Right renal pelvis (tissue), 4 donors: ENCODE data around the gene USPL1. TPM values are rescaled to one million over a fixed set of nuclear protein-coding genes. Genes with fewer than 3 reads are reported as not detected.

ENCODE experiments used
- DNase-seq, 4 donors: peaks; one replicate each; pipeline ENCODE4 v3.0.0-alpha.2; 2013; ENCODE audit warnings: low read depth in 4 of 4, low spot score in 3 of 4, missing footprints in 1 of 4
- polyA plus RNA-seq, 4 donors: library from polyadenylated mRNA; unstranded; fragments of 120-200 nt; gene quantifications; one replicate each; pipeline ENCODE4 v1.2.1, GENCODE V29; 2013; ENCODE audit not compliant: insufficient read length in 4 of 4

The USPL1 gene
- polyA plus RNA-seq, 4 donors: 23.6 to 30.4 (median 28.3) TPM

- DNase-seq: no peak
Measured at GRCh38 chr13:30654430-30654829, 36.7 kb downstream of the USPL1 start.

GRCh38 chr13:30656178-30656577 is 38.5 kb downstream of the USPL1 start:
- no peak for DNase-seq

DNA sequence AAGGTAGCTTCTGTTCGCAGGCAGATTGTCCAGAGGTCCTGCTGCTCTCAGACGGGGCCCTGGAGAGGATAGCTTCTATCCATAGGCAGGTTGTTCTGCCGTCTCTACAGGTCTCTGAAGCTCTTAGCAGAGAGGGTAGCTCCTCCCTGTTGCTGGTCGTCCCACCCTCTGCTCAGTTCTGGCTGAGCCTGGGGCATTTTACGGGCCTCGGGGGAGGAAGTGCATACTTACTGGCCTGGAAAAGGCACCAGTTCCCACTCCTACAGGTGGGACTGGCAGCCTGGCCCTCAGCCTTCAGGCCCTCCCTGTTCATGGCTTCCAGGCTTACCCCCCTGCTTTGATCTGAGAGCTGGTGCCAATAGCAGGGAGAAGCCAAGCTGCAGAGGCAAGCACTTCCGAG is 42.3 kb downstream of the USPL1 start:
- no peak for DNase-seq

DNA sequence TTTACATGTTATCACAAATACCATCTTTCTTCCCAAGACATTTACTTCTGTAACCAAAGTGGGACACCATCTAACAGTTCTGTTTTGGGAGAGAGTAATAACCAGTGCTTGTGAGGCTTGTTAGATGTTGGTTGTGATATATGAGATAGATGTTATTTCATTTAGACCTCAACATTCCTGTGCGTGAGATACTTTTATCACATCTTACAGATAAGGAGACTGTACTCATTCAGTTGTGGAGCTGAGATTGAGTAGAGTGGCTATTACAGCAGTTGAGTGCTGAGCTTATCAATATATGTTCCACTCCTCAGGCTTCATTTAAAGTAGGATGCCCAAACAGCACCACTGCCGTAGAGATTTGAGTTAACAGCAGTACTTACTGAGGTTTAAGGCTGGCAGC is 43.1 kb downstream of the USPL1 start:
- DNase-seq: no peak

GRCh38 chr13:30664689-30665275 is 47.1 kb downstream of the USPL1 start:
- no peak for DNase-seq

DNA sequence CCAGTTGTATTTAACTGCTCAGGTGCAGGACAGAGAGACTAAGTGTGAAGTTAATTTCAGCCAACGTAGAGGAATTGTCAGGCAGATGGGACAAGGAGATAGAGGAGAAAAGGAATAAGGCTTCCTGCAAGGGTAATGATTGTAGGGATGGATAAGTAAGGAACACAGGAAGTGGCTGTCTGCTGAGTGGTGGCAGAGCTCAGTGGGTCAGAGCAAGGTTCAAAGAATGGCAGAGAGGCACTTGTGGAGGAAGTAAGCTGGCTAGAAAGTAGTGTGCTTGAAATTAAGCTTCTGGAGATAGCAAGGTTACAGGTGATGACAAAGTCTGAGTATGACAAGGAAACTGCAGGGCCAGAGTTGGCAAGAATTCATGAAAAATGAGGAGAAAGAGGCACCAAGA is 47.9 kb downstream of the USPL1 start:
- DNase-seq: no peak

GRCh38 chr13:30666113-30666512 is 48.4 kb downstream of the USPL1 start:
- no peak for DNase-seq

GRCh38 chr13:30667014-30667413 is 49.3 kb downstream of the USPL1 start:
- DNase-seq: no peak

- no peak for DNase-seq
Measured at GRCh38 chr13:30668312-30668711, 50.6 kb downstream of the USPL1 start.

GRCh38 chr13:30671271-30671815 is 53.6 kb downstream of the USPL1 start:
- DNase-seq: no peak

GRCh38 chr13:30673669-30674521 is 56.2 kb downstream of the USPL1 start:
- DNase-seq: peak; percentile 70 to 79 (median 71)

- no peak for DNase-seq
Measured at GRCh38 chr13:30675717-30676116, 58.0 kb downstream of the USPL1 start.

DNA sequence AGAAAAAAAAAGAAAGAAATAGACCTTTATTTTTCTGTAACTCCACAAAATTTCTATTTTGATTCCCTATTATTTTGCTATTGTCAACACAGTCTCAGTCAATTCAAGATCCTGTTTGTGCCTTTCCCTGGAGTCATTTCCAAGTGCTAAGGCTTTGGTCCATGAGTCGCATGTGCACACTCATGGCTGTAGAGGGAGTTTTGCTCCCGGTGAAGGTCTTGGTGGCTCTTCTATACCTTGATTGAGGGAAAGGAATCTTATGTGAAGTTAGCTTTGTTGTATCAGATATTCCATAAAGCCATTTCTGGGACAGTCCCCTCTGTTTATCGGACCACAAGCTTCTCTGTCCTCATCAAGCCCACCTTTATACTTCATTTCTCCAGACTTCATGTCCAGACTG is 59.0 kb downstream of the USPL1 start:
- no peak for DNase-seq

- no peak for DNase-seq
Measured at GRCh38 chr13:30679483-30680330, 62.0 kb downstream of the USPL1 start.

- no peak for DNase-seq
Measured at GRCh38 chr13:30681843-30682242, 64.1 kb downstream of the USPL1 start.

DNA sequence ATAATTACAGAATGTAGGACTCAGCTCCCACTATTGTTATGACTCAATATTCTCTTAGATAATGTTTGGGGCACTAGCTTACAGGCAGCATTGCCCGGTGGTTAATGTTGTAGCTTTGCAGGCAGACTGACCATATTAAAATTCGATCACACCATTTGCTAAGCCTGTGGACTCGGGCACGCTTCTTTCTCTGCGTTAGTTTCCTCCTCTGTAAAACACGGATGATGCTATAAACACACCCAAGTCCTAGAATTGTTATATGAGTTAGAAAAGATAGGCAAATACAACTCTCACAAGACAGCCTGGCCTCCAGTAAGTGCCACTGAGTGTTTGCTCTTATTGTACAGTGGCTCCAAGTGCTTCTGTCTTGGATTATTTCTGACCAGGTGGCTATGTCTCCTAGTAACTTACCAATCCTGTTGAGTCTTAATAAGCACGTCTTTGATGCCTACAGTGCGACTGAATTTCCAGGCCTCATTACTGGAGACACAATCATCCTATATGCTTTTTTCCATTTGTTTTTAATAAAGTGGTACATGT is 67.7 kb downstream of the USPL1 start:
- DNase-seq: no peak

DNA sequence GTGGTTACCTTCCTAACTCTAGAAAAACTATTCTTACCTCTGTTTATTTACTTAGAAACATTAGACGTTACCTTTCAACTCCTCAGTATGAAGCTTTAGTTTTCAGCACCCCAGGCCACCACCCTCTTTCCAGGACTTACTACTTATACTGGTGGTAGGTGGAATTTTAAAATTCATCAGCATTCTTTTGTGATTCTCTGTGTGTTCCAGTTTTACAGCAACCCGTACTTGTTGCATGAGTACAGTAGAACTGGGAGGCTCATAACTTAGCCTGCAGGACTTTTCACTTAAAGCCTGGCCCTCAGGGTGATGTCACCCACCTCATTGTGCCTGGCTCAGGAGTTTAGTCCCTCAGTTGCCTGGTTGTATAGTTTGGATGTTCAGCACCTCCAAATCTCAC is 68.3 kb downstream of the USPL1 start:
- no peak for DNase-seq

DNA sequence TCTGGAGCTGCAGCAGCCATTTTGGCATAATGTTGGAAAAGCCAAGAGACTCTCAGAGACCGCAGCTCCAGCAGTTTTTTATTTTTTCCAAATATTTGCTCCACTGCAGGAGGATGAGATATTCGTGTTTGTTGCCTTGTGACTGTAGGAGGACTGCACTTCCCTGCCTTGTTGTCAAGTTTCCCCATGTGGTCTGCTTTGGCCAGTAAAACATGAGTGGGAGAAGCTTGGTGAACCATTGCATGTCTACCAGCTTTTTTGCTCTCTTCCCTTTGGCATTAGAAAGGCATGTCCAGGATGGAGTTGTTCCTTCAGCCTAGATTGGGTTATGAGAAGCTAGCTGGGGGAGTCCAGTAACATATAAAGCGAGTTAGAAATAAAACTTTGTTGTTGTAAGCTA is 69.9 kb downstream of the USPL1 start:
- no peak for DNase-seq

- no peak for DNase-seq
Measured at GRCh38 chr13:30689752-30690151, 72.0 kb downstream of the USPL1 start.

GRCh38 chr13:30690282-30691188 is 72.8 kb downstream of the USPL1 start:
- no peak for DNase-seq
